ENCODE data around the gene UNC5B. TPM values are rescaled to one million over a fixed set of nuclear protein-coding genes. Genes with fewer than 3 reads are reported as not detected.

UNC5B gene
- total RNA-seq, 1 experiment from 2014 or later = 9.9 TPM

DNA sequence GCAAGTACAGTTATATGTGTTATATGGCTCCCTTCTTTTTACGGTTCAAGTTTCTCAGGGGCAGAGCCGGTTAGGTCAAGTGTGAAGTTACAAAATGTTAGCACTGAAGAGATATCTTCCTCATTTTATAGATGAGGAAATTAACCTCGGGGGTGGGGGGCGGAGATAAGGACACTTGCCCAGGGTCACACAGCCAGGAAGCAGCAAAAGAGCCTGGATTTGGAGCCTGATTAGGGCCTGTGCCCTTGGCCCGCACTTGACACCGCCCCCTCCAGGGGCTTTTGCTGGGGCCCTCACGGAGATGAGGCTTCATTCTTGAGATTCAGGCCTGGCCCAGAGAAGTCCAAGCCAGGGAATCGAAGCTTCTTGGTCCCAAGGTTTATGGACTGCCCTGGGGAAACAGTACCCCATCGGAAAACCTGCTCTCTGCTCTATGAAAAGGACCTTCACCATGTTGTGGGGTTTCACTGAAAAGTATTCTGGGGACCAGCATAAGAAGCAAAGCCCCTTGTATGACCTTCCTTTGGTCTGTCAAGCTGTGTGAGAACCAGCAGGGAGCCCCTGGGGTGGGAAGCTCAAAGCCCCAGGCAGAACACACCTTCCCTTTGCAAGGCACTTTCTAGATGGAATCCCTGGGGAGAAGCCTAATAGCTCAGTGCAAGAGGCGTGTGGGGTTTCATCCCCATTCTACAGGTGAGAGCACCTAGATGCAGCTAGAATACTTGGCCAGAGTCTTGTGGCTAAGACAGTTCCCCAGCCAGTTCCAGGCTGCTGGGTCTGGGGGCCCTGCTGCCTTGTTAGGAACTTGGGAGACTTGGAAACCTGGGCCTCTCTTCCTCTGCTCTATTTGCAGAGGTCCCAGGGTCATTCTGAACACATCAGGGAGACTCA, 21.9 kb downstream of the UNC5B start:
- no peak for TF ChIP-seq EZH2 (IDR thresholded peaks at IDR 0.05; ENCODE audit: borderline replicate concordance, low read depth, low read length, poor library complexity, severe bottlenecking)
- TF ChIP-seq, protein P1, sequence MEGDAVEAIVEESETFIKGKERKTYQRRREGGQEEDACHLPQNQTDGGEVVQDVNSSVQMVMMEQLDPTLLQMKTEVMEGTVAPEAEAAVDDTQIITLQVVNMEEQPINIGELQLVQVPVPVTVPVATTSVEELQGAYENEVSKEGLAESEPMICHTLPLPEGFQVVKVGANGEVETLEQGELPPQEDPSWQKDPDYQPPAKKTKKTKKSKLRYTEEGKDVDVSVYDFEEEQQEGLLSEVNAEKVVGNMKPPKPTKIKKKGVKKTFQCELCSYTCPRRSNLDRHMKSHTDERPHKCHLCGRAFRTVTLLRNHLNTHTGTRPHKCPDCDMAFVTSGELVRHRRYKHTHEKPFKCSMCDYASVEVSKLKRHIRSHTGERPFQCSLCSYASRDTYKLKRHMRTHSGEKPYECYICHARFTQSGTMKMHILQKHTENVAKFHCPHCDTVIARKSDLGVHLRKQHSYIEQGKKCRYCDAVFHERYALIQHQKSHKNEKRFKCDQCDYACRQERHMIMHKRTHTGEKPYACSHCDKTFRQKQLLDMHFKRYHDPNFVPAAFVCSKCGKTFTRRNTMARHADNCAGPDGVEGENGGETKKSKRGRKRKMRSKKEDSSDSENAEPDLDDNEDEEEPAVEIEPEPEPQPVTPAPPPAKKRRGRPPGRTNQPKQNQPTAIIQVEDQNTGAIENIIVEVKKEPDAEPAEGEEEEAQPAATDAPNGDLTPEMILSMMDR (conservative IDR thresholded peaks at IDR 0.05; ENCODE audit: low read depth, low read length) = no peak
- no peaks in the 10 kb centered on the region for H3K36me3 ChIP-seq (ENCODE audit: insufficient read depth, low read length, poor library complexity, severe bottlenecking)
- no peaks in the 10 kb centered on the region for H3K9me3 ChIP-seq (ENCODE audit: low read depth, low read length, poor library complexity, severe bottlenecking)
- intact Hi-C loops (cut with micrococcal nuclease; ENCODE audit: unreplicated experiment) = no loop called here
- no peak overlapping the region for H3K4me3 ChIP-seq (ENCODE audit: low read depth, low read length, poor library complexity, severe bottlenecking)
- BruUV-seq (replicated peaks) = no TSS peak
- H3K4me1 ChIP-seq (ENCODE audit: insufficient read depth, low read length, poor library complexity, severe bottlenecking) = peaks cover 27% of the 10 kb centered on the region
- DNase-seq (ENCODE audit: low spot score) = no peak
- CTCF ChIA-PET = no interaction called here
- no peaks in the 10 kb centered on the region for H3K27me3 ChIP-seq (replicated peaks; ENCODE audit: insufficient read depth, low read depth, low read length, poor library complexity)
- POLR2A ChIA-PET (ENCODE audit: low non-redundant PET) = no interaction called here
- H3K27ac ChIP-seq (ENCODE audit: low read depth, low read length, poor library complexity, severe bottlenecking) = no peak overlapping the region

- Histone ChIP-seq H3K4me3 (ENCODE audit: low read depth, low read length, poor library complexity, severe bottlenecking) (no peak overlapping the region), H3K27ac (ENCODE audit: low read depth, low read length, poor library complexity, severe bottlenecking) (no peak overlapping the region), H3K4me1 (ENCODE audit: insufficient read depth, low read length, poor library complexity, severe bottlenecking) (peaks cover 27% of the 10 kb centered on the region), H3K27me3 (replicated peaks; ENCODE audit: insufficient read depth, low read depth, low read length, poor library complexity) (no peaks in the 10 kb centered on the region), H3K9me3 (ENCODE audit: low read depth, low read length, poor library complexity, severe bottlenecking) (no peaks in the 10 kb centered on the region), H3K36me3 (ENCODE audit: insufficient read depth, low read length, poor library complexity, severe bottlenecking) (no peaks in the 10 kb centered on the region)
- TF ChIP-seq, protein P1 (conservative IDR thresholded peaks at IDR 0.05; ENCODE audit: low read depth, low read length) = no peak
- TF ChIP-seq EZH2 (IDR thresholded peaks at IDR 0.05; ENCODE audit: borderline replicate concordance, low read depth, low read length, poor library complexity, severe bottlenecking) = no peak
- intact Hi-C loops (cut with micrococcal nuclease; ENCODE audit: unreplicated experiment) = no loop called here
- POLR2A ChIA-PET (ENCODE audit: low non-redundant PET) = no interaction called here
- BruUV-seq (replicated peaks) = no TSS peak
- DNase-seq (ENCODE audit: low spot score) = no peak
- CTCF ChIA-PET = no interaction called here
Measured at GRCh38 chr10:71234970-71235685, 22.8 kb downstream of the UNC5B start.

DNA sequence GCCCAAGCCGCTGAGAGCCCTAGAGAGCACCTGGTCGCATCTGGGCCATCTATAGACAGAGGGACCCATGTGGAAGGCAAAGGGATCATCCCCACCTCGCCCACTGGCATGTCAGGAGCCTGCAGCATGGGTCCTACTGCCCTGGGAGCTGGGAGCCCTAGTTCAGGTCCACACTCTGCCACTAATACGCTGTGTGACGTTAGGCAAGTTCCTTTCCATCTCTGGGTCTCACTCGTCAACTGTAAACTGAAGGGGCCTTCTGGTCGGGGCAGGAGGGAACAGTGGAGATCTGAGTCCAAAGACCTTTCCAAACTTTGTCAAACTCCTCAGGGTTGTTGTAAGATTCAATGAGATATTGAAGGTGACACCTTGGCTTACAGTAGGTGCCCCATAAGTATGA, 23.4 kb downstream of the UNC5B start:
- H3K4me3 ChIP-seq (ENCODE audit: low read depth, low read length, poor library complexity, severe bottlenecking) = no peak overlapping the region
- no TSS peak for BruUV-seq (replicated peaks)
- H3K9me3 ChIP-seq (ENCODE audit: low read depth, low read length, poor library complexity, severe bottlenecking) = no peaks in the 10 kb centered on the region
- no peak overlapping the region for H3K27ac ChIP-seq (ENCODE audit: low read depth, low read length, poor library complexity, severe bottlenecking)
- no peak for DNase-seq (ENCODE audit: low spot score)
- intact Hi-C loops (cut with micrococcal nuclease; ENCODE audit: unreplicated experiment) = no loop called here
- no peaks in the 10 kb centered on the region for H3K27me3 ChIP-seq (replicated peaks; ENCODE audit: insufficient read depth, low read depth, low read length, poor library complexity)
- ChIA-PET CTCF (no interaction called here), POLR2A (ENCODE audit: low non-redundant PET) (no interaction called here)
- TF ChIP-seq EZH2 (IDR thresholded peaks at IDR 0.05; ENCODE audit: borderline replicate concordance, low read depth, low read length, poor library complexity, severe bottlenecking) = no peak
- TF ChIP-seq, protein P1 (conservative IDR thresholded peaks at IDR 0.05; ENCODE audit: low read depth, low read length) = no peak
- H3K36me3 ChIP-seq (ENCODE audit: insufficient read depth, low read length, poor library complexity, severe bottlenecking) = no peaks in the 10 kb centered on the region
- peaks cover 29% of the 10 kb centered on the region for H3K4me1 ChIP-seq (ENCODE audit: insufficient read depth, low read length, poor library complexity, severe bottlenecking)

Measured in A673 (cell line).